ENCODE measurements around the gene DDX1. TPM values are rescaled to one million over a fixed set of nuclear protein-coding genes. Genes with fewer than 3 reads are reported as not detected.

Gene DDX1
- total and polyA plus RNA-seq, 9 of the 15 experiments (the other 6 are each of a cell fraction or from before 2014, with no cell fraction given), result 116 to 277 (median 232) TPM

- TF ChIP-seq ARID3A (IDR thresholded peaks at IDR 0.05; ENCODE audit: borderline replicate concordance, low read depth, low read length), result 0 out of 2 replicates have a peak, but pooled peaks have one; percentile 36
- TF ChIP-seq FOSL1 (tag; conservative IDR thresholded peaks at IDR 0.05), result 0 out of 2 replicates have a peak, but pooled peaks have one; percentile 33
- TF ChIP-seq, protein P1, sequence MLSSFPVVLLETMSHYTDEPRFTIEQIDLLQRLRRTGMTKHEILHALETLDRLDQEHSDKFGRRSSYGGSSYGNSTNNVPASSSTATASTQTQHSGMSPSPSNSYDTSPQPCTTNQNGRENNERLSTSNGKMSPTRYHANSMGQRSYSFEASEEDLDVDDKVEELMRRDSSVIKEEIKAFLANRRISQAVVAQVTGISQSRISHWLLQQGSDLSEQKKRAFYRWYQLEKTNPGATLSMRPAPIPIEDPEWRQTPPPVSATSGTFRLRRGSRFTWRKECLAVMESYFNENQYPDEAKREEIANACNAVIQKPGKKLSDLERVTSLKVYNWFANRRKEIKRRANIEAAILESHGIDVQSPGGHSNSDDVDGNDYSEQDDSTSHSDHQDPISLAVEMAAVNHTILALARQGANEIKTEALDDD (IDR thresholded peaks at IDR 0.05), result peak; percentile 66
Measured at GRCh38 chr2:15559379-15560139, 32.1 kb upstream of the DDX1 start (continued).

DNA sequence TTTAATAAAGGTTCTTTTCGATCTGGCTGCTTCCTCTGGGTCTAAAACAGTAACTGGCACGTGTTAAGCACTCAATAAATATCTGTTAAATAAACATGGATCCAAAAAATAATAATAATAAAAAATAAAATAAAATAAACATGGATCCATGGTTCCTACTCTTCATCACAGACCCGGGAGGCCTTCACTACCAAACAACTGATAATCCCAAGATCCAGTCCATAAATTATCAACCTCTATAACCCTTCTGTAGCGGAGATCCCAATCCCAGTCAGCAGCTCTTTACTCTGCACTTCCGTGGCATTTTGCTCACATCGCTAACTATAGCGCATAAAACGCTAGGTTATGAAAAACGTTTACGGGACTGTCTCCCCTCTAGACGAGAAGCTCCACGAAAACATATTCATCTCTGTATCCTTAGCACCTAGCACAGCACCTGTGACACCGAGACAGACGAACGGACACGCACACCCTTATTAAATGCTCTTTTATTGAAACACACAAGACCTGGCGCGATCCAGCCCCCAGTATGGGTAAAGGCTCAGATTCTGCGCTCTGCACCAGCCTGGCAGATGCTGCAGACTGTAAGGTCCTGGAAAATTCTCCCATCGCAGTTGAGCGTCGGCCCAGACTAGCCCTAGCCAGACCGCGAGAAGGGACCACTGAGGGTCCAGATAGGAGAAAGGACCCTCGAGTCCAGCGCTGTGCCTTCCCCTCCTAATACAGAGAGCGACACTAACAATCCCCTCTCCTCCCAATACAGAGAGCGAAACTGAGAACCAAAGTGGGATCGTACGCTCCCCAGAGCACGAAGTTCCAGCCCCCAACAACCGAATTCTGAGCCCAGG is 31.3 kb upstream of the DDX1 start:
- peaks cover 67% of the 10 kb centered on the region for H3K79me2 ChIP-seq (ENCODE audit: control insufficient read depth, insufficient read depth, low read length)
- ChIA-PET CTCF (ENCODE audit: low intra/inter-chr PET ratio) (no interaction called here), POLR2A (interaction anchor here (0.7 to 2.6 kb wide), 8 partner anchors 10 to 491 kb away, joined by 3 to 17 read pairs (median 8); no protein-coding TSS in a partner anchor)
- peak overlapping the region; percentile 76 for H3K4me3 ChIP-seq
- ATAC-seq (peak; percentile 52), FAIRE-seq (peak; percentile 57), DNase-seq (ENCODE audit: extremely low read depth in 1 of 4, low spot score in 3 of 4) (peak in 3 of 4 experiments; percentile 42 to 65 (median 46))
- no peaks in the 10 kb centered on the region for H3K9me1 ChIP-seq (ENCODE audit: control insufficient read depth, insufficient read depth, low read length)
- peak overlapping the region; percentile 94 for H3K4me2 ChIP-seq (ENCODE audit: insufficient read depth, low read length)
- peak overlapping the region; percentile 92 to 99 for H3K9ac ChIP-seq (ENCODE audit: insufficient read depth in 1 of 2, low read depth in 2 of 2, low read length in 2 of 2)
- H2AFZ ChIP-seq (ENCODE audit: low read depth, low read length), result peak overlapping the region; percentile 93
- WGBS (ENCODE audit: insufficient coverage, low coverage, missing lambda C conversion rate), result under 1% methylated on average over 27 of the region's 32 CpGs
- intact Hi-C loops (cut with micrococcal nuclease) (no loop called here), in situ Hi-C loops (cut with MboI) (no loop called here)
- TSS peak; percentile 48 for BruUV-seq (replicated peaks)
- H3K4me1 ChIP-seq (replicated peaks in 1 of 2; ENCODE audit: control insufficient read depth in 2 of 2, insufficient read depth in 2 of 2, low read length in 2 of 2), result peaks cover 22 to 43% of the 10 kb centered on the region in 2 experiments
- no peaks in the 10 kb centered on the region for H4K20me1 ChIP-seq (replicated peaks; ENCODE audit: control insufficient read depth, insufficient read depth, low read length)
- H3K27me3 ChIP-seq (ENCODE audit: control insufficient read depth in 2 of 2, insufficient read depth in 2 of 2, low read length in 2 of 2), result no peaks in the 10 kb centered on the region
- H3K36me3 ChIP-seq (ENCODE audit: control insufficient read depth, insufficient read depth, low read length), result peaks cover 18% of the 10 kb centered on the region; the same call in 2 of the 3 replicates
- peak overlapping the region; percentile 95 for H3K27ac ChIP-seq (ENCODE audit: extremely low read depth, low read depth, low read length)
- no peaks in the 10 kb centered on the region for H3K9me3 ChIP-seq (replicated peaks; ENCODE audit: control insufficient read depth, insufficient read depth, low read depth, low read length)
- TF ChIP-seq ZBTB34 (CRISPR knock-in tag; IDR thresholded peaks at IDR 0.05) (no peak), SMARCA5 (IDR thresholded peaks at IDR 0.05) (no peak), ZNF583 (CRISPR knock-in tag; IDR thresholded peaks at IDR 0.05) (0 out of 2 replicates have a peak, but pooled peaks have one; percentile 41), GATAD2A (IDR thresholded peaks at IDR 0.05) (no peak), ZNF398 (CRISPR knock-in tag; IDR thresholded peaks at IDR 0.05) (no peak), ZFX (CRISPR knock-in tag; IDR thresholded peaks at IDR 0.05) (peak; percentile 51), PML (IDR thresholded peaks at IDR 0.05; ENCODE audit: low read length) (0 out of 2 replicates have a peak, but pooled peaks have one; percentile 34), SETDB1 (IDR thresholded peaks at IDR 0.05; ENCODE audit: low read length) (no peak)
- TF ChIP-seq, protein P2, sequence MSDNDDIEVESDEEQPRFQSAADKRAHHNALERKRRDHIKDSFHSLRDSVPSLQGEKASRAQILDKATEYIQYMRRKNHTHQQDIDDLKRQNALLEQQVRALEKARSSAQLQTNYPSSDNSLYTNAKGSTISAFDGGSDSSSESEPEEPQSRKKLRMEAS (CRISPR knock-in tag; IDR thresholded peaks at IDR 0.05), result 0 out of 2 replicates have a peak, but pooled peaks have one; percentile 14

Measured in K562 (cell line).